Ramos (cell line): ENCODE results near the gene SHB.

Experiments used
- in situ Hi-C: fragments of 300-500 bp; cut with MboI; formaldehyde crosslinking; loops from one replicate; pipeline ENCODE4 v1.14.3; 2022; ENCODE audit warnings: low sequenced_read_pairs; ENCODE audit not compliant: unreplicated experiment

Gene SHB

GRCh38 chr9:38068701-38069628, at the start of gene SHB:
SHB (minus strand) TSS chr9:38069227; CDS start chr9:38068645, 582 bp downstream.
- in situ Hi-C loops = no loop called here

GRCh38 chr9:38117651-38118050, 48.6 kb upstream of the SHB start:
- in situ Hi-C loops = no loop called here

- in situ Hi-C loops = no loop called here
Observed at GRCh38 chr9:38114905-38115304, 45.9 kb upstream of the SHB start.

- in situ Hi-C loops = no loop called here
Observed at GRCh38 chr9:38112456-38112855, 43.4 kb upstream of the SHB start.

GRCh38 chr9:38112049-38112448, 43.0 kb upstream of the SHB start:
- in situ Hi-C loops = no loop called here

- in situ Hi-C loops = no loop called here
Observed at GRCh38 chr9:38110476-38110875, 41.4 kb upstream of the SHB start.

GRCh38 chr9:38109601-38110000, 40.6 kb upstream of the SHB start:
- in situ Hi-C loops = loop anchor here (10.0 kb wide), 1 partner anchor 65 kb away; no protein-coding TSS in a partner anchor

- in situ Hi-C loops = loop anchor here (10.0 kb wide), 1 partner anchor 64 kb away; no protein-coding TSS in a partner anchor
Observed at GRCh38 chr9:38108326-38108725, 39.3 kb upstream of the SHB start.

- in situ Hi-C loops = loop anchor here (10.0 kb wide), 1 partner anchor 63 kb away; no protein-coding TSS in a partner anchor
Observed at GRCh38 chr9:38107811-38108304, 38.8 kb upstream of the SHB start.

- in situ Hi-C loops = loop anchor here (10.0 kb wide), 1 partner anchor 63 kb away; no protein-coding TSS in a partner anchor
Observed at GRCh38 chr9:38107405-38107804, 38.4 kb upstream of the SHB start.

GRCh38 chr9:38106488-38106887, 37.5 kb upstream of the SHB start:
- in situ Hi-C loops = loop anchor here (10.0 kb wide), 1 partner anchor 62 kb away; no protein-coding TSS in a partner anchor

GRCh38 chr9:38103340-38103739, 34.3 kb upstream of the SHB start:
- in situ Hi-C loops = loop anchor here (10.0 kb wide), 1 partner anchor 59 kb away; no protein-coding TSS in a partner anchor

- in situ Hi-C loops = loop anchor here (10.0 kb wide), 1 partner anchor 57 kb away; no protein-coding TSS in a partner anchor
Observed at GRCh38 chr9:38101423-38101822, 32.4 kb upstream of the SHB start.

- in situ Hi-C loops = no loop called here
Observed at GRCh38 chr9:38096238-38096805, 27.3 kb upstream of the SHB start.

- in situ Hi-C loops = no loop called here
Observed at GRCh38 chr9:38094165-38094564, 25.1 kb upstream of the SHB start.

GRCh38 chr9:38092656-38093055, 23.6 kb upstream of the SHB start:
- in situ Hi-C loops = no loop called here

- in situ Hi-C loops = no loop called here
Observed at GRCh38 chr9:38092200-38092524, 23.1 kb upstream of the SHB start.

GRCh38 chr9:38091310-38092199, 22.5 kb upstream of the SHB start:
- in situ Hi-C loops = no loop called here

- in situ Hi-C loops = no loop called here
Observed at GRCh38 chr9:38090170-38090569, 21.1 kb upstream of the SHB start.
